Prostate gland (tissue), 2 donors: ENCODE results near the gene TSPAN14.

Source experiments
- CTCF ChIP-seq, 4 experiments: fragments of 200-600 bp in 2 of 4; fragments of 450-650 bp in 2 of 4; sonication (generic) in 2 of 4; IDR thresholded peaks; 1 replicate in 3 of 4; 2 replicates in 1 of 4; pipeline ENCODE4 v1.5.1; 2016 to 2019; ENCODE audit warnings: antibody characterized with exemption in 4 of 4, mild to moderate bottlenecking in 2 of 4, moderate library complexity in 2 of 4
- POLR2AphosphoS5 ChIP-seq: sonication (generic); formaldehyde crosslinking; IDR thresholded peaks from one replicate; pipeline ENCODE4 v1.6.1; 2017; ENCODE audit warnings: antibody characterized with exemption

- TF ChIP-seq POLR2AphosphoS5 (no peak), CTCF (IDR thresholded peaks at IDR 0.05) (no peak)
Measured at GRCh38 chr10:80532571-80532970, 78.5 kb downstream of the TSPAN14 start.
